Prostate gland (tissue), 2 donors: ENCODE measurements around the gene RAPSN. TPM values are rescaled to one million over a fixed set of nuclear protein-coding genes. Genes with fewer than 3 reads are reported as not detected.
A peak's percentile ranks its signal among the peaks of the same experiment; 100 is the strongest.

Source experiments
- DNase-seq: peaks from one replicate; pipeline ENCODE4 v3.0.0-alpha.2; 2019; ENCODE audit warnings: low spot score
- H3K27ac ChIP-seq, 2 donors: fragments of 200-600 bp; sonication (generic); 2 replicates each; pipeline ENCODE4 v1.5.1; 2017 to 2019
- H3K27me3 ChIP-seq: fragments of 200-600 bp; sonication (generic); replicated peaks from 2 replicates; pipeline ENCODE4 v1.5.1; 2019; ENCODE audit not compliant: insufficient read depth
- H3K36me3 ChIP-seq, 2 donors: fragments of 200-600 bp; sonication (generic); 1 replicate in 1 of 2; 2 replicates in 1 of 2; pipeline versions ENCODE4 v1.5.1 to v1.8.1; 2017 to 2019
- H3K4me1 ChIP-seq: fragments of 200-600 bp; sonication (generic); replicated peaks from 2 replicates; pipeline ENCODE4 v1.5.1; 2019
- H3K4me3 ChIP-seq, 2 donors: fragments of 200-600 bp; sonication (generic); 2 replicates each; pipeline ENCODE4 v1.5.1; 2017 to 2019
- H3K9me3 ChIP-seq: fragments of 200-600 bp; sonication (generic); 2 replicates; pipeline ENCODE4 v1.5.1; 2017
- CTCF ChIP-seq, 4 experiments: fragments of 200-600 bp in 2 of 4; fragments of 450-650 bp in 2 of 4; sonication (generic) in 2 of 4; IDR thresholded peaks; 1 replicate in 3 of 4; 2 replicates in 1 of 4; pipeline ENCODE4 v1.5.1; 2016 to 2019; ENCODE audit warnings: antibody characterized with exemption in 4 of 4, mild to moderate bottlenecking in 2 of 4, moderate library complexity in 2 of 4
- POLR2A ChIP-seq: fragments of 450-650 bp; IDR thresholded peaks from one replicate; pipeline ENCODE4 v1.6.1; 2016; ENCODE audit warnings: antibody characterized with exemption, mild to moderate bottlenecking
- POLR2AphosphoS5 ChIP-seq: sonication (generic); formaldehyde crosslinking; IDR thresholded peaks from one replicate; pipeline ENCODE4 v1.6.1; 2017; ENCODE audit warnings: antibody characterized with exemption
- WGBS: methylation state at CpG from one replicate; pipeline ENCODE4 v1.1.5; 2018; 5-methylcytosine and 5-hydroxymethylcytosine counted together
- intact Hi-C: fragments of 100-400 bp; cut with DNase I; formaldehyde crosslinking; loops from one replicate; pipeline ENCODE4 v1.14.2; 2022
- total RNA-seq, 2 donors: library from RNA; depleted of rRNA; stranded (reverse); fragments of >200 nt; gene quantifications; one replicate each; pipeline ENCODE4 v1.1.0, GENCODE V29; 2016

The RAPSN gene
- total RNA-seq, 2 donors from 2014 or later = 1.3 TPM; not detected in 1

GRCh38 chr11:47466701-47467250 is 17.8 kb upstream of the RAPSN start:
- DNase-seq = no peak
- TF ChIP-seq POLR2A (no peak), POLR2AphosphoS5 (no peak), CTCF (IDR thresholded peaks at IDR 0.05) (no peak)
- intact Hi-C loops = loop anchor here (5.0 kb wide), 1 partner anchor 86 kb away; the partner anchor contains the start of gene CELF1
- Histone ChIP-seq H3K9me3 (no peaks in the 10 kb centered on the region), H3K27me3 (no peaks in the 10 kb centered on the region), H3K36me3 (peaks cover 2 to 4% of the 10 kb centered on the region in 2 donors), H3K27ac (peak overlapping the region; percentile 9 to 48), H3K4me3 (no peak overlapping the region), H3K4me1 (peaks cover 8% of the 10 kb centered on the region)
- WGBS = 28% methylated on average over 4 of the region's 4 CpGs

GRCh38 chr11:47466201-47466600 is 17.3 kb upstream of the RAPSN start:
- intact Hi-C loops = loop anchor here (5.0 kb wide), 1 partner anchor 86 kb away; the partner anchor contains the start of gene CELF1
- 29% methylated on average over 5 of the region's 5 CpGs for WGBS
- no peaks in the 10 kb centered on the region for H3K9me3 ChIP-seq
- H3K27ac ChIP-seq = peak overlapping the region in 1 of 2 donors; percentile 9
- H3K4me3 ChIP-seq = no peak overlapping the region
- H3K27me3 ChIP-seq = no peaks in the 10 kb centered on the region
- DNase-seq = no peak
- peaks cover 8% of the 10 kb centered on the region for H3K4me1 ChIP-seq
- TF ChIP-seq CTCF (IDR thresholded peaks at IDR 0.05) (no peak), POLR2AphosphoS5 (no peak), POLR2A (no peak)
- no peaks in the 10 kb centered on the region for H3K36me3 ChIP-seq

- TF ChIP-seq CTCF (IDR thresholded peaks at IDR 0.05) = no peak
- no peak for TF ChIP-seq POLR2AphosphoS5
- TF ChIP-seq POLR2A = no peak
- Histone ChIP-seq H3K36me3 (no peaks in the 10 kb centered on the region), H3K4me1 (peaks cover 8% of the 10 kb centered on the region), H3K27me3 (no peaks in the 10 kb centered on the region), H3K4me3 (no peak overlapping the region), H3K27ac (no peak overlapping the region), H3K9me3 (no peaks in the 10 kb centered on the region)
- DNase-seq = no peak
- 87% methylated on average over 5 of the region's 5 CpGs for WGBS
- intact Hi-C loops = no loop called here
These were observed 15.5 kb upstream of the RAPSN start for GRCh38 chr11:47464483-47464882.

- Histone ChIP-seq H3K27me3 (no peaks in the 10 kb centered on the region), H3K36me3 (no peaks in the 10 kb centered on the region), H3K9me3 (no peaks in the 10 kb centered on the region), H3K4me1 (peaks cover under 1% of the 10 kb centered on the region), H3K27ac (no peak overlapping the region), H3K4me3 (no peak overlapping the region)
- WGBS = 96% methylated on average over 7 of the region's 7 CpGs
- no peak for DNase-seq
- intact Hi-C loops = no loop called here
- TF ChIP-seq CTCF (IDR thresholded peaks at IDR 0.05) = no peak
- TF ChIP-seq POLR2AphosphoS5 = no peak
- no peak for TF ChIP-seq POLR2A
These were observed 12.9 kb upstream of the RAPSN start for GRCh38 chr11:47461876-47462275.

- Histone ChIP-seq H3K27me3 (no peaks in the 10 kb centered on the region), H3K27ac (no peak overlapping the region), H3K9me3 (no peaks in the 10 kb centered on the region), H3K36me3 (no peaks in the 10 kb centered on the region), H3K4me3 (no peak overlapping the region), H3K4me1 (no peaks in the 10 kb centered on the region)
- no peak for DNase-seq
- 87% methylated on average over 2 of the region's 2 CpGs for WGBS
- TF ChIP-seq CTCF (IDR thresholded peaks at IDR 0.05) (no peak), POLR2A (no peak)
- intact Hi-C loops = no loop called here
These were observed 11.8 kb upstream of the RAPSN start for GRCh38 chr11:47460571-47461235.
